ENCODE data around the gene LEFTY1. TPM values are rescaled to one million over a fixed set of nuclear protein-coding genes. Genes with fewer than 3 reads are reported as not detected.
A peak's percentile ranks its signal among the peaks of the same experiment; 100 is the strongest.

The LEFTY1 gene
- total and polyA plus RNA-seq, 9 of the 15 experiments (the other 6 are each of a cell fraction or from before 2014, with no cell fraction given): 0.07 to 0.24 (median 0.17) TPM; not detected in 5

DNA sequence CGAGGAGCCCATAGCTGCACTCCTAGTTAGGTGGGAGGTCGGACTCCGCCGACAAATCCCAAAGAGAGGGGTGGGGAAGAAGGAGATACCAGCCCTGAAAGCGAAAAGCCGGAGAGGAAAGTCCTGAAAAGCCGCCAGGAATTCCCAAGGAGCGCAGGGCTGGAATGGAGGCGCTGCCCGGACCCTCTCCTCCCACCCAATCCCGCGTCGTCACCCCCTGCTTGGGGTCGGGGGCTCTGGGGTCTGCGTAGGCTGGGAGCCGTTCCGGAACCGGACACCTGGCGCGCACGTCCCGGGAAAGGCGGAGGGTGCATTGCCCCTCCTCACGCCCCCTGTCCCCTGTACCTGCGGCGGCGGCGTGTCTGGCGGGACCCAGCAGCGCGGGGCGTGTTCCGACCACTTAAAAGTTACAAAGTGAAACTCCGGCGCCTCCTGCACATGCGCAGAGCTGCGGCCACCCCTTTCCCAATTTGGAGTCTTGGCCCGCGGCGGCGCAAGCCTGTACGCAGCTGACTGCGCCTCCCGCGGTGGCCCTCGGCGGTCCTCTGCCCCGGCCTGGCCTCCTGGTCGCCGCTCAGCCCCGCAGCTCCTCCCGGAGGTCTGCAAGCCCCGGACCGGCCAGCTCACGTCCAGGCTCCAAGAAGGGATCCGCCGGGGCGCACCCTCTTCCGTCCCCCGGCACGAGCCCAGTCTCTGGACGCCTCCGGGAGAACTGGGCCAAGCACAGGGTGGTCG, 6.8 kb downstream of the LEFTY1 start, which contains the start of gene TMEM63A (continued):
- TF ChIP-seq, protein P1, sequence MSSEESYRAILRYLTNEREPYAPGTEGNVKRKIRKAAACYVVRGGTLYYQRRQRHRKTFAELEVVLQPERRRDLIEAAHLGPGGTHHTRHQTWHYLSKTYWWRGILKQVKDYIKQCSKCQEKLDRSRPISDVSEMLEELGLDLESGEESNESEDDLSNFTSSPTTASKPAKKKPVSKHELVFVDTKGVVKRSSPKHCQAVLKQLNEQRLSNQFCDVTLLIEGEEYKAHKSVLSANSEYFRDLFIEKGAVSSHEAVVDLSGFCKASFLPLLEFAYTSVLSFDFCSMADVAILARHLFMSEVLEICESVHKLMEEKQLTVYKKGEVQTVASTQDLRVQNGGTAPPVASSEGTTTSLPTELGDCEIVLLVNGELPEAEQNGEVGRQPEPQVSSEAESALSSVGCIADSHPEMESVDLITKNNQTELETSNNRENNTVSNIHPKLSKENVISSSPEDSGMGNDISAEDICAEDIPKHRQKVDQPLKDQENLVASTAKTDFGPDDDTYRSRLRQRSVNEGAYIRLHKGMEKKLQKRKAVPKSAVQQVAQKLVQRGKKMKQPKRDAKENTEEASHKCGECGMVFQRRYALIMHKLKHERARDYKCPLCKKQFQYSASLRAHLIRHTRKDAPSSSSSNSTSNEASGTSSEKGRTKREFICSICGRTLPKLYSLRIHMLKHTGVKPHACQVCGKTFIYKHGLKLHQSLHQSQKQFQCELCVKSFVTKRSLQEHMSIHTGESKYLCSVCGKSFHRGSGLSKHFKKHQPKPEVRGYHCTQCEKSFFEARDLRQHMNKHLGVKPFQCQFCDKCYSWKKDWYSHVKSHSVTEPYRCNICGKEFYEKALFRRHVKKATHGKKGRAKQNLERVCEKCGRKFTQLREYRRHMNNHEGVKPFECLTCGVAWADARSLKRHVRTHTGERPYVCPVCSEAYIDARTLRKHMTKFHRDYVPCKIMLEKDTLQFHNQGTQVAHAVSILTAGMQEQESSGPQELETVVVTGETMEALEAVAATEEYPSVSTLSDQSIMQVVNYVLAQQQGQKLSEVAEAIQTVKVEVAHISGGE (CRISPR knock-in tag; IDR thresholded peaks at IDR 0.05): peak in 1 of 3 experiments; percentile 72; a peak in 2 of 6 replicates
- TF ChIP-seq ZNF224 (CRISPR knock-in tag; IDR thresholded peaks at IDR 0.05) (0 out of 2 replicates have a peak, but pooled peaks have one; percentile 49), KDM5B (IDR thresholded peaks at IDR 0.05; ENCODE audit: insufficient replicate concordance, low read depth, low read length) (peak; percentile 44), BDP1 (IDR thresholded peaks at IDR 0.05; ENCODE audit: insufficient read depth, insufficient read length) (no peak), ZNF24 (IDR thresholded peaks at IDR 0.05) (peak; percentile 71; the same call in 1 of the 2 replicates), GTF2F1 (IDR thresholded peaks at IDR 0.05; ENCODE audit: low read depth, low read length) (peak; percentile 56; the same call in 1 of the 2 replicates), POLR2G (IDR thresholded peaks at IDR 0.05; ENCODE audit: low read depth, low read length) (peak; percentile 90), SMC3 (conservative IDR thresholded peaks at IDR 0.05; ENCODE audit: insufficient read depth, low read depth, low read length) (0 out of 2 replicates have a peak, but pooled peaks have one; percentile 3), KDM4B (IDR thresholded peaks at IDR 0.05; ENCODE audit: borderline replicate concordance in 2 of 2, low read depth in 1 of 2) (peak in 1 of 2 experiments; percentile 36; a peak in 1 of 4 replicates), MTA3 (IDR thresholded peaks at IDR 0.05; ENCODE audit: borderline replicate concordance) (peak; percentile 36; the same call in 1 of the 2 replicates)
- TF ChIP-seq, protein P2, sequence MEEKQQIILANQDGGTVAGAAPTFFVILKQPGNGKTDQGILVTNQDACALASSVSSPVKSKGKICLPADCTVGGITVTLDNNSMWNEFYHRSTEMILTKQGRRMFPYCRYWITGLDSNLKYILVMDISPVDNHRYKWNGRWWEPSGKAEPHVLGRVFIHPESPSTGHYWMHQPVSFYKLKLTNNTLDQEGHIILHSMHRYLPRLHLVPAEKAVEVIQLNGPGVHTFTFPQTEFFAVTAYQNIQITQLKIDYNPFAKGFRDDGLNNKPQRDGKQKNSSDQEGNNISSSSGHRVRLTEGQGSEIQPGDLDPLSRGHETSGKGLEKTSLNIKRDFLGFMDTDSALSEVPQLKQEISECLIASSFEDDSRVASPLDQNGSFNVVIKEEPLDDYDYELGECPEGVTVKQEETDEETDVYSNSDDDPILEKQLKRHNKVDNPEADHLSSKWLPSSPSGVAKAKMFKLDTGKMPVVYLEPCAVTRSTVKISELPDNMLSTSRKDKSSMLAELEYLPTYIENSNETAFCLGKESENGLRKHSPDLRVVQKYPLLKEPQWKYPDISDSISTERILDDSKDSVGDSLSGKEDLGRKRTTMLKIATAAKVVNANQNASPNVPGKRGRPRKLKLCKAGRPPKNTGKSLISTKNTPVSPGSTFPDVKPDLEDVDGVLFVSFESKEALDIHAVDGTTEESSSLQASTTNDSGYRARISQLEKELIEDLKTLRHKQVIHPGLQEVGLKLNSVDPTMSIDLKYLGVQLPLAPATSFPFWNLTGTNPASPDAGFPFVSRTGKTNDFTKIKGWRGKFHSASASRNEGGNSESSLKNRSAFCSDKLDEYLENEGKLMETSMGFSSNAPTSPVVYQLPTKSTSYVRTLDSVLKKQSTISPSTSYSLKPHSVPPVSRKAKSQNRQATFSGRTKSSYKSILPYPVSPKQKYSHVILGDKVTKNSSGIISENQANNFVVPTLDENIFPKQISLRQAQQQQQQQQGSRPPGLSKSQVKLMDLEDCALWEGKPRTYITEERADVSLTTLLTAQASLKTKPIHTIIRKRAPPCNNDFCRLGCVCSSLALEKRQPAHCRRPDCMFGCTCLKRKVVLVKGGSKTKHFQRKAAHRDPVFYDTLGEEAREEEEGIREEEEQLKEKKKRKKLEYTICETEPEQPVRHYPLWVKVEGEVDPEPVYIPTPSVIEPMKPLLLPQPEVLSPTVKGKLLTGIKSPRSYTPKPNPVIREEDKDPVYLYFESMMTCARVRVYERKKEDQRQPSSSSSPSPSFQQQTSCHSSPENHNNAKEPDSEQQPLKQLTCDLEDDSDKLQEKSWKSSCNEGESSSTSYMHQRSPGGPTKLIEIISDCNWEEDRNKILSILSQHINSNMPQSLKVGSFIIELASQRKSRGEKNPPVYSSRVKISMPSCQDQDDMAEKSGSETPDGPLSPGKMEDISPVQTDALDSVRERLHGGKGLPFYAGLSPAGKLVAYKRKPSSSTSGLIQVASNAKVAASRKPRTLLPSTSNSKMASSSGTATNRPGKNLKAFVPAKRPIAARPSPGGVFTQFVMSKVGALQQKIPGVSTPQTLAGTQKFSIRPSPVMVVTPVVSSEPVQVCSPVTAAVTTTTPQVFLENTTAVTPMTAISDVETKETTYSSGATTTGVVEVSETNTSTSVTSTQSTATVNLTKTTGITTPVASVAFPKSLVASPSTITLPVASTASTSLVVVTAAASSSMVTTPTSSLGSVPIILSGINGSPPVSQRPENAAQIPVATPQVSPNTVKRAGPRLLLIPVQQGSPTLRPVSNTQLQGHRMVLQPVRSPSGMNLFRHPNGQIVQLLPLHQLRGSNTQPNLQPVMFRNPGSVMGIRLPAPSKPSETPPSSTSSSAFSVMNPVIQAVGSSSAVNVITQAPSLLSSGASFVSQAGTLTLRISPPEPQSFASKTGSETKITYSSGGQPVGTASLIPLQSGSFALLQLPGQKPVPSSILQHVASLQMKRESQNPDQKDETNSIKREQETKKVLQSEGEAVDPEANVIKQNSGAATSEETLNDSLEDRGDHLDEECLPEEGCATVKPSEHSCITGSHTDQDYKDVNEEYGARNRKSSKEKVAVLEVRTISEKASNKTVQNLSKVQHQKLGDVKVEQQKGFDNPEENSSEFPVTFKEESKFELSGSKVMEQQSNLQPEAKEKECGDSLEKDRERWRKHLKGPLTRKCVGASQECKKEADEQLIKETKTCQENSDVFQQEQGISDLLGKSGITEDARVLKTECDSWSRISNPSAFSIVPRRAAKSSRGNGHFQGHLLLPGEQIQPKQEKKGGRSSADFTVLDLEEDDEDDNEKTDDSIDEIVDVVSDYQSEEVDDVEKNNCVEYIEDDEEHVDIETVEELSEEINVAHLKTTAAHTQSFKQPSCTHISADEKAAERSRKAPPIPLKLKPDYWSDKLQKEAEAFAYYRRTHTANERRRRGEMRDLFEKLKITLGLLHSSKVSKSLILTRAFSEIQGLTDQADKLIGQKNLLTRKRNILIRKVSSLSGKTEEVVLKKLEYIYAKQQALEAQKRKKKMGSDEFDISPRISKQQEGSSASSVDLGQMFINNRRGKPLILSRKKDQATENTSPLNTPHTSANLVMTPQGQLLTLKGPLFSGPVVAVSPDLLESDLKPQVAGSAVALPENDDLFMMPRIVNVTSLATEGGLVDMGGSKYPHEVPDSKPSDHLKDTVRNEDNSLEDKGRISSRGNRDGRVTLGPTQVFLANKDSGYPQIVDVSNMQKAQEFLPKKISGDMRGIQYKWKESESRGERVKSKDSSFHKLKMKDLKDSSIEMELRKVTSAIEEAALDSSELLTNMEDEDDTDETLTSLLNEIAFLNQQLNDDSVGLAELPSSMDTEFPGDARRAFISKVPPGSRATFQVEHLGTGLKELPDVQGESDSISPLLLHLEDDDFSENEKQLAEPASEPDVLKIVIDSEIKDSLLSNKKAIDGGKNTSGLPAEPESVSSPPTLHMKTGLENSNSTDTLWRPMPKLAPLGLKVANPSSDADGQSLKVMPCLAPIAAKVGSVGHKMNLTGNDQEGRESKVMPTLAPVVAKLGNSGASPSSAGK (IDR thresholded peaks at IDR 0.05): peak; percentile 59; the same call in 1 of the 2 replicates

Data from K562 (cell line).